WTC11 (cell line): Measurements from ENCODE around the gene HNRNPAB.

ENCODE experiments used
- CTCF ChIP-seq: fragments of 200-600 bp; IDR thresholded peaks from 2 replicates; pipeline ENCODE4 v1.8.0; 2022; ENCODE audit warnings: antibody characterized with exemption
- FOXK1 ChIP-seq: sonication (generic); formaldehyde crosslinking; IDR thresholded peaks from 2 replicates; pipeline ENCODE4 v1.8.0; 2022; ENCODE audit warnings: mild to moderate bottlenecking, moderate library complexity, missing genetic modification reagents
- JUN ChIP-seq: sonication (generic); formaldehyde crosslinking; IDR thresholded peaks from 2 replicates; pipeline ENCODE4 v1.8.0; 2023; ENCODE audit warnings: mild to moderate bottlenecking, missing genetic modification reagents
- NR2C2 ChIP-seq: sonication (generic); formaldehyde crosslinking; IDR thresholded peaks from 2 replicates; pipeline ENCODE4 v1.8.0; 2022; ENCODE audit warnings: mild to moderate bottlenecking, missing genetic modification reagents

GRCh38 chr5:178241688-178242231, 37.4 kb downstream of the HNRNPAB start:
- TF ChIP-seq FOXK1: no peak
- no peak for TF ChIP-seq JUN (CRISPR knock-in tag)
- no peak for TF ChIP-seq NR2C2
- TF ChIP-seq CTCF: no peak
